Upper lobe of left lung (tissue), 4 donors: Measurements from ENCODE around the gene CASP3.

Experiments
- CTCF ChIP-seq, 6 experiments: fragments of 450-650 bp in 4 of 6; fragments of 200-600 bp in 2 of 6; sonication (generic) in 2 of 6; IDR thresholded peaks; one replicate each; pipeline ENCODE4 v1.5.1; 2016 to 2019; ENCODE audit warnings: antibody characterized with exemption in 6 of 6
- EP300 ChIP-seq, 4 donors: sonication (generic); formaldehyde crosslinking; IDR thresholded peaks; one replicate each; pipeline ENCODE4 v1.5.1; 2017; ENCODE audit warnings: antibody characterized with exemption in 4 of 4, control low read depth in 2 of 4
- POLR2A ChIP-seq, 4 donors: fragments of 450-650 bp; IDR thresholded peaks; one replicate each; pipeline ENCODE4 v1.5.1; 2016 to 2017; ENCODE audit warnings: antibody characterized with exemption in 4 of 4, mild to moderate bottlenecking in 2 of 4
- POLR2AphosphoS5 ChIP-seq, 2 donors: sonication (generic); formaldehyde crosslinking; IDR thresholded peaks; one replicate each; pipeline ENCODE4 v1.5.1; 2017; ENCODE audit warnings: antibody characterized with exemption in 2 of 2

- TF ChIP-seq POLR2AphosphoS5 (IDR thresholded peaks at IDR 0.05) (no peak), POLR2A (IDR thresholded peaks at IDR 0.05) (no peak), EP300 (IDR thresholded peaks at IDR 0.05) (no peak), CTCF (IDR thresholded peaks at IDR 0.05) (no peak)
These were observed 20.0 kb upstream of the CASP3 start for GRCh38 chr4:184669251-184669650.
